Muscle of leg (tissue), 11 donors: ENCODE results near the gene OR2A14. TPM values are rescaled to one million over a fixed set of nuclear protein-coding genes. Genes with fewer than 3 reads are reported as not detected.
"Not testable (repeated sequence)": the region's sequence is repeated elsewhere in the genome, so short reads cannot be mapped to it uniquely, and the experiment has no call there.

ENCODE experiments used
- DNase-seq: peaks from one replicate; pipeline ENCODE4 v3.0.0; 2013
- H3K27ac ChIP-seq: one replicate; pipeline ENCODE4 v1.5.1; 2013; ENCODE audit warnings: mild to moderate bottlenecking, low read length, control low read depth
- H3K27me3 ChIP-seq: one replicate; pipeline ENCODE4 v1.6.1; 2013; ENCODE audit warnings: low read length; ENCODE audit not compliant: control insufficient read depth, insufficient read depth
- H3K36me3 ChIP-seq: one replicate; pipeline ENCODE4 v1.6.1; 2013; ENCODE audit warnings: low read length; ENCODE audit not compliant: control insufficient read depth, insufficient read depth
- H3K4me1 ChIP-seq: one replicate; pipeline ENCODE4 v1.6.1; 2013; ENCODE audit warnings: low read length; ENCODE audit not compliant: control insufficient read depth, insufficient read depth
- H3K4me3 ChIP-seq: one replicate; pipeline ENCODE4 v1.5.1; 2013; ENCODE audit warnings: low read length, control low read depth
- H3K9me3 ChIP-seq: replicated peaks from 2 replicates; pipeline ENCODE4 v1.6.1; 2013; ENCODE audit warnings: low read depth, low read length; ENCODE audit not compliant: control insufficient read depth
- whole genome bisulfite sequencing: methylation state at CpG from one replicate; pipeline ENCODE4 v1.1.5; 2013; ENCODE audit warnings: missing lambda C conversion rate; ENCODE audit not compliant: insufficient coverage; 5-methylcytosine and 5-hydroxymethylcytosine counted together
- polyA plus RNA-seq, 8 donors: library from polyadenylated mRNA; unstranded; fragments of 120-200 nt; gene quantifications; one replicate each; pipeline versions ENCODE4 v1.2.1 to v1.2.3, GENCODE V29; 2013; ENCODE audit warnings: inconsistent platforms in 1 of 8, low replicate concordance in 1 of 8; ENCODE audit not compliant: insufficient read length in 8 of 8, insufficient read depth in 1 of 8
- total RNA-seq: library from RNA; stranded (reverse); fragments of 120-200 nt; gene quantifications from one replicate; pipeline ENCODE4 v1.2.4, GENCODE V29; 2013

OR2A14 gene
- total and polyA plus RNA-seq, 9 donors, result not detected

- H3K27ac ChIP-seq, result no peak overlapping the region
- DNase-seq, result no peak
- H3K9me3 ChIP-seq, result peaks cover 8% of the 10 kb centered on the region
- 90% methylated on average over 2 of the region's 3 CpGs for WGBS
- no peaks in the 10 kb centered on the region for H3K27me3 ChIP-seq
- no peaks in the 10 kb centered on the region for H3K36me3 ChIP-seq
- H3K4me3 ChIP-seq, result no peak overlapping the region
- H3K4me1 ChIP-seq, result no peaks in the 10 kb centered on the region
Observed at GRCh38 chr7:144144426-144144825, 21.4 kb downstream of the OR2A14 start.

DNA sequence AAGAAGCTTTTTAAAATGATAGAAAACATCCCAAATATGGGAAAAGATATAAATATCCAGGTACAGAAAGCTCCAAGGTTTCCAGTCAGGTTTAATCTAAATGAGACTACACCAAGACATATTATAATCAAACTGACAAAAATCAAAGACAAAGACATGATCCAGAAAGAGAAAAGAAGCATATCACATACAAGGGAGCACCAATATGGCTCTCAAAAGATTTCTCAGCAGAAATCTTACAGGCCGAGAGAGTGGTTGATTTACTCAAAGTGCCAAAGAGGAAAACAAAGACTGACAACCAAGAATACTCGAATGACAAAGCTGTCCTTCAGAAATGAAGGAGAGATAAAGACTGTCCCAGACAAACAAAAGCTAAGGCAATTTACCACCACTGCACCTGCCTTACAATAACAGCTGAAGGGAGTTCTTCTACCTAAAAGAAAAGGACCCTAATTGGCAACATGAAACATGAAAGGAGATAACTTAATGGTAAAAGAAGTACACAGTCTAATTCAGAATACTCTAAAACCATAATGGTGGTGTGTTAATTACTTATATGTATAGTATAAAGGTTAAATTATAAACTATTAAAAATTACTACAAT, 25.4 kb downstream of the OR2A14 start:
- H3K9me3 ChIP-seq, result peaks cover 8% of the 10 kb centered on the region
- H3K27me3 ChIP-seq, result no peaks in the 10 kb centered on the region
- 100% methylated on average over 1 of the region's 2 CpGs for WGBS
- no peaks in the 10 kb centered on the region for H3K4me1 ChIP-seq
- H3K27ac ChIP-seq, result no peak overlapping the region
- no peaks in the 10 kb centered on the region for H3K36me3 ChIP-seq
- no peak for DNase-seq
- no peak overlapping the region for H3K4me3 ChIP-seq

DNA sequence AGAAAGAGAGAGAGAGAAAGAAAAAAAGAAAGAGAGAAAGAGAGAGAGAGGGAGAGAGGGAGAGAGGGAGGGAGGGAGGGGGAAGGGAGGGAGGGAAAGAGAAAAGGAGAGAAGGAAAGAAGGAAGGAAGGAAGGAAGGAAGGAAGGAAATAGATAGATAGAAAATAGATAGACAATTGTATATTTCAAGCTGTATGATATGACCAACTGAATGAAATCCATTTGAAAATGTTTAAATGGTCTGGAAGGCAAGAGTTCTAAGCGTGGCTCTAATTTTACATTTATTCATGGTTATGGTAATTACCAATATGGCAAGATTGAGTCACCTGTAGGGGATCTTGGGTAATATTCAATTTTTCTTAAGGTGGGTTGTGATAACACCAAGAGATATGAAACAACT, 35.9 kb downstream of the OR2A14 start:
- Histone ChIP-seq H3K4me3 (no peak overlapping the region), H3K36me3 (no peaks in the 10 kb centered on the region), H3K27me3 (no peaks in the 10 kb centered on the region), H3K4me1 (no peaks in the 10 kb centered on the region), H3K9me3 (no peaks in the 10 kb centered on the region), H3K27ac (no peak overlapping the region)
- WGBS, result no CpG with 5 or more reads among the region's 1 CpG
- DNase-seq, result no peak

- Histone ChIP-seq H3K27me3 (no peaks in the 10 kb centered on the region), H3K27ac (no peak overlapping the region), H3K36me3 (no peaks in the 10 kb centered on the region), H3K4me3 (no peak overlapping the region), H3K4me1 (no peaks in the 10 kb centered on the region), H3K9me3 (no peaks in the 10 kb centered on the region)
- no CpG with 5 or more reads among the region's 2 CpGs for WGBS
- no peak for DNase-seq
Observed at GRCh38 chr7:144164784-144165183, 41.8 kb downstream of the OR2A14 start.

DNA sequence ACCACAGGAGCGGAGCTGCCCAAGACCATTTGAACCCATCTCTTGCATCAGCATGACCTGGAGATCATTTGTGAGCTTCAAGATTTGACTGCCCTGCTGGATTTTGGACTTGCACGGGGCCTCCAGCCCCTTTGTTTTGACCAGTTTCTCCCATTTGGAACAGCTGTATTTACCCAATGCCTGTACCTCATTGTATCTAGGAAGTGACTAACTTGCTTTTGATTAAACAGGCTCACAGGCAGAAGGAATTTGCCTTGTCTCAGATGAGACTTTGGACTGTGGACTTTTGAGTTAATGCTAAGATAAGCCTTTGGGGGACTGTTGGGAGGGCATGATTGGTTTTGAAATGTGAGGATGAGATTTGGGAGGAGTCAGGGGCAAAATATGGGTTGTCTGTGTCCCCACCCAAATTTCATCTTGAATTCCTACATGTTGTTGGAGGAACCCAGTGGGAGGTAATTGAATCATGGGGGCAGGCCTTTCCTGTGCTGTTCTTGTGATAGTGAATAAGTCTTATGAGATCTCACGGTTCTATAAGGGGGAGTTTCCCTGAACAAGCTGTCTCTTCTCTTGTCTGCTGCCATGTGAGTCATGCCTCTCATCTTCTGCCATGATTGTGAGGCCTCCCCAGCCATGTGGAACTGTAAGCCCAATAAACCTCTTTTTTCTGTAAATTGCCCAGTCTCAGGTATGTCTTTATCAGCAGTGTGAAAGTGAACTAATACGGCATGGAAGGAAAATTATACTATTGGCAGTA, 48.8 kb downstream of the OR2A14 start:
- not testable (repeated sequence) for DNase-seq, H3K9me3 ChIP-seq, H3K27ac ChIP-seq, H3K27me3 ChIP-seq, H3K4me3 ChIP-seq, H3K4me1 ChIP-seq, H3K36me3 ChIP-seq
- 91% methylated on average over 3 of the region's 4 CpGs for WGBS

GRCh38 chr7:144174613-144175012, 51.6 kb downstream of the OR2A14 start:
- 79% methylated on average over 4 of the region's 5 CpGs for WGBS
- no peaks in the 10 kb centered on the region for H3K36me3 ChIP-seq
- no peak overlapping the region for H3K4me3 ChIP-seq
- no peaks in the 10 kb centered on the region for H3K27me3 ChIP-seq
- no peak overlapping the region for H3K27ac ChIP-seq
- no peak for DNase-seq
- H3K9me3 ChIP-seq, result no peaks in the 10 kb centered on the region
- H3K4me1 ChIP-seq, result no peaks in the 10 kb centered on the region

DNA sequence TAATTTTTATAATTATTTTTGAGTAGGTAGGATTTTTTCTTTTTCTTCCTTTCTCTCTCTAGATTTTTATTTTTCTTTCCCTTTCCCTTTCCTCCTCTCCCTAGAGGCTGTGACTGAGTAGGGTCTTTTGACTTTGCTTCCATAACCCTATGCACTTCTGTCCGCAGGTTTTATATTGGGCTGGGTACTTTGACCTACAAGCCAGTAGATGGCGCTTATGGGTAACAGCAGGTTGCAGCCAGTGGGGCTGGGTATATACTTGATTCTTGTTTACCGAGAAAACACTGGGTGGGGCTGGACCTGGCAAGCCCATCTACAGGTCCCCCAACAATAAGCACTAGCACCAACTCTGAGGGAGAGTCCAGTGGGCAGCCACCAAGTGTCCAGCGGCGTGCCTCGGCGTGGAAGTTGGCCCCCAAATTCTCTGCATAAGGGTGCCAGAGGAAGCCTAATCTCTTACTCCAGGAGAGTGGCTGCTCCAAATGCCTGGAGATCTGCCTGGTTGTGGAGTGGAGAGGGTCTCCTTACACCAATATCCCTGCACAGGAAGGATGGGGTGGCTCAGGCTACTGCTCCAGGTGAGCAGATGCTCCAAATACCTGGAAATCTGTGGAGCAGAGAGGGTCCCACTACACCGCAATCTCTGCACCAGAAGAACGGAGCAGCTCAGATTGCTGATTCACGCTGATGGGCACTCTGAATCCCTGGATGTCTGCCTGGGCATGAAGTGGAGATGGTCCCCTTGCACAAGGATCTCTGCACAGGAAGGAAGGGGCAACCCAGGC, 55.6 kb downstream of the OR2A14 start:
- WGBS, result no CpG with 5 or more reads among the region's 10 CpGs
- not testable (repeated sequence) for H3K9me3 ChIP-seq, H3K4me3 ChIP-seq, H3K36me3 ChIP-seq, H3K27me3 ChIP-seq, H3K27ac ChIP-seq, H3K4me1 ChIP-seq
- DNase-seq, result peak; percentile 10

GRCh38 chr7:144179165-144179479, 56.1 kb downstream of the OR2A14 start:
- H3K9me3 ChIP-seq, H3K27me3 ChIP-seq, H3K4me1 ChIP-seq, DNase-seq, H3K36me3 ChIP-seq, H3K4me3 ChIP-seq, H3K27ac ChIP-seq: not testable (repeated sequence)
- WGBS, result no CpG with 5 or more reads among the region's 2 CpGs
